ENCODE measurements around the gene ANKRD29.
"Not testable (repeated sequence)": the region's sequence is repeated elsewhere in the genome, so short reads cannot be mapped to it uniquely, and the experiment has no call there.

DNA sequence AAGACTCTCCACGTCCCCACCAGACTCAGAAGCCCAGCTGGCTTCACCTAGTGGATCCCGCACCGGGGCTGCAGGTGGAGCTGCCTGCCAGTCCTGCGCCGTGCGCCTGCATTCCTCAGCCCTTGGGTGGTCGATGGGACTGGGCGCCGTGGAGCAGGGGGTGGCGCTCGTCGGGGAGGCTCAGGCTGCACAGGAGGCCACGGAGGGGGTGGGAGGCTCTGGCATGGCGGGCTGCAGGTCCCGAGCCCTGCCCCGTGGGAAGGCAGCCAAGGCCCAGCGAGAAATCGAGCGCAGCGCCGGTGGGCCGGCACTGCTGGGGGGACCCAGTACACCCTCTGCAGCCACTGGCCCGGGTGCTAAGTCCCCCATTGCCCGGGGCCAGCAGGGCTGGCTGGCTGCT is 85.2 kb downstream of the ANKRD29 start:
- TF ChIP-seq, protein P1, sequence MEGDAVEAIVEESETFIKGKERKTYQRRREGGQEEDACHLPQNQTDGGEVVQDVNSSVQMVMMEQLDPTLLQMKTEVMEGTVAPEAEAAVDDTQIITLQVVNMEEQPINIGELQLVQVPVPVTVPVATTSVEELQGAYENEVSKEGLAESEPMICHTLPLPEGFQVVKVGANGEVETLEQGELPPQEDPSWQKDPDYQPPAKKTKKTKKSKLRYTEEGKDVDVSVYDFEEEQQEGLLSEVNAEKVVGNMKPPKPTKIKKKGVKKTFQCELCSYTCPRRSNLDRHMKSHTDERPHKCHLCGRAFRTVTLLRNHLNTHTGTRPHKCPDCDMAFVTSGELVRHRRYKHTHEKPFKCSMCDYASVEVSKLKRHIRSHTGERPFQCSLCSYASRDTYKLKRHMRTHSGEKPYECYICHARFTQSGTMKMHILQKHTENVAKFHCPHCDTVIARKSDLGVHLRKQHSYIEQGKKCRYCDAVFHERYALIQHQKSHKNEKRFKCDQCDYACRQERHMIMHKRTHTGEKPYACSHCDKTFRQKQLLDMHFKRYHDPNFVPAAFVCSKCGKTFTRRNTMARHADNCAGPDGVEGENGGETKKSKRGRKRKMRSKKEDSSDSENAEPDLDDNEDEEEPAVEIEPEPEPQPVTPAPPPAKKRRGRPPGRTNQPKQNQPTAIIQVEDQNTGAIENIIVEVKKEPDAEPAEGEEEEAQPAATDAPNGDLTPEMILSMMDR (IDR thresholded peaks at IDR 0.05), result not testable (repeated sequence)
- TF ChIP-seq POLR2A (IDR thresholded peaks at IDR 0.05), result not testable (repeated sequence)
